ENCODE data around the gene CLDN20.

Gene CLDN20

DNA sequence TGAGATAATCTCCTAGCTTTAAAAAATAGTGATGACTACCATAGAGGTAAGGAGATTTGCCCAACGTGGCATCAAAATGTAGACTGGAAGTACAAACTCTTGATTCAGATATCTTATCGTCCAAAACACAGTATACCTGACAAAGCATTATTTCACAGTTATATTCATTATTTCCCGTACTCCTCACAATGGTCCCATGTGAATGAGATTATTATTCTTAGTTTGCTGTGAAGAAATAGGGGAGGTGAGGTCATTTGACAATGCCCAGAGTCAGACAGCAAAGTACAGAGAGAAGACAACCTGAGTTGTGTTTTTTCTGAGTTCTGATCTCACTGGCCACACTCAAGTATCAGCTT is 51.7 kb downstream of the CLDN20 start:
- Histone ChIP-seq H2BK12ac (ENCODE audit: low read length) (no peak overlapping the region), H3K27ac (replicated peaks; ENCODE audit: low read length) (no peak overlapping the region), H4K8ac (ENCODE audit: low read depth, low read length) (no peak overlapping the region), H2BK120ac (ENCODE audit: low read depth, low read length) (no peak overlapping the region), H3K9me3 (replicated peaks in 1 of 2; ENCODE audit: control insufficient read depth in 2 of 2, insufficient read depth in 1 of 2, low read depth in 1 of 2, low read length in 2 of 2) (peaks cover 0 to 3% of the 10 kb centered on the region in 2 donors), H2BK5ac (ENCODE audit: low read length) (no peak overlapping the region), H4K91ac (ENCODE audit: low read depth, low read length, poor library complexity) (no peak overlapping the region), H3K14ac (ENCODE audit: low read length) (no peak overlapping the region), H3K4me3 (ENCODE audit: low read length in 2 of 2) (peak overlapping the region in 1 of 2 donors; percentile 44), H2AK5ac (ENCODE audit: low read depth, low read length) (no peak overlapping the region), H3K23ac (ENCODE audit: low read depth, low read length, poor library complexity) (no peak overlapping the region), H3K18ac (ENCODE audit: low read length) (no peak overlapping the region), H3K36me3 (replicated peaks in 1 of 2; ENCODE audit: control insufficient read depth in 2 of 2, insufficient read depth in 2 of 2, low read length in 2 of 2) (peaks cover 1 to 22% of the 10 kb centered on the region in 2 donors), H3K4me2 (ENCODE audit: insufficient read depth, low read length, poor library complexity, severe bottlenecking) (no peak overlapping the region), H2AFZ (ENCODE audit: low read length) (peak overlapping the region; percentile 76), H3K9ac (ENCODE audit: low read depth, low read length, poor library complexity) (no peak overlapping the region), H2BK15ac (ENCODE audit: low read length) (no peak overlapping the region), H3K4me1 (ENCODE audit: control insufficient read depth in 2 of 2, insufficient read depth in 1 of 2, low read depth in 1 of 2, low read length in 2 of 2) (peaks cover 0 to 5% of the 10 kb centered on the region in 2 donors), H3K79me1 (ENCODE audit: low read depth, low read length) (no peaks in the 10 kb centered on the region), H3K27me3 (ENCODE audit: control insufficient read depth in 3 of 3, insufficient read depth in 3 of 3, low read depth in 1 of 3, low read length in 3 of 3) (peaks cover 0 to 3% (median 0%) of the 10 kb centered on the region in 3 experiments), H3K4ac (ENCODE audit: low read length) (no peak overlapping the region)
- no CpG with 5 or more reads among the region's 3 CpGs for WGBS, 2 donors (ENCODE audit: extremely low coverage in 2 of 2, insufficient read length in 2 of 2, insufficient replicate concordance in 1 of 2)
- no peak for DNase-seq (ENCODE audit: low spot score)

DNA sequence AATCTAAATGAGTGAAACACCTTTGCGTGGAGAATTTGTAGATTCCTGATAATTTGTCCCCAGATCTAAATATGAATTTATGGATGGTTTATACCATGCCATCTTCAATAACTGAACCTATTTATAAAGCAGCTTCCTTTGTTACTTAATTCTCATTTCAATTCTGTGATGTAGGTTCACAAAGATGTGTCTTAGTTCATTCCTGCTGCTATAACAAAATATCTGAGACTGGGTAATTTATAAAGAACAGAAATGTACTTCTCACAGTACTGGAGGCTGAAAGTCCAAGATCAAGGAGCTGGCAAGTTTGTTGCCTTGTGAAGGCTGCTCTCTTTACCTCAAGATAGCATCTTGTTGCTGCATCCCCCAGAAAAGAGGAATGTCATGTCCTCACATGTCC is 52.6 kb downstream of the CLDN20 start:
- peaks cover 0 to 13% of the 10 kb centered on the region in 2 donors for H3K36me3 ChIP-seq (replicated peaks in 1 of 2; ENCODE audit: control insufficient read depth in 2 of 2, insufficient read depth in 2 of 2, low read length in 2 of 2)
- H3K23ac ChIP-seq (ENCODE audit: low read depth, low read length, poor library complexity), result no peak overlapping the region
- no peak overlapping the region for H3K9ac ChIP-seq (ENCODE audit: low read depth, low read length, poor library complexity)
- no peak overlapping the region for H4K8ac ChIP-seq (ENCODE audit: low read depth, low read length)
- H3K9me3 ChIP-seq (replicated peaks in 1 of 2; ENCODE audit: control insufficient read depth in 2 of 2, insufficient read depth in 1 of 2, low read depth in 1 of 2, low read length in 2 of 2), result peaks cover 0 to 3% of the 10 kb centered on the region in 2 donors
- H3K4me1 ChIP-seq (ENCODE audit: control insufficient read depth in 2 of 2, insufficient read depth in 1 of 2, low read depth in 1 of 2, low read length in 2 of 2), result peaks cover 0 to 5% of the 10 kb centered on the region in 2 donors
- peak overlapping the region; percentile 65 for H2AFZ ChIP-seq (ENCODE audit: low read length)
- H4K91ac ChIP-seq (ENCODE audit: low read depth, low read length, poor library complexity), result no peak overlapping the region
- H3K27me3 ChIP-seq (ENCODE audit: control insufficient read depth in 3 of 3, insufficient read depth in 3 of 3, low read depth in 1 of 3, low read length in 3 of 3), result peaks cover 0 to 7% (median 0%) of the 10 kb centered on the region in 3 experiments
- H3K14ac ChIP-seq (ENCODE audit: low read length), result no peak overlapping the region
- H2BK12ac ChIP-seq (ENCODE audit: low read length), result no peak overlapping the region
- H2BK120ac ChIP-seq (ENCODE audit: low read depth, low read length), result no peak overlapping the region
- no CpG with 5 or more reads among the region's 1 CpG for WGBS, 2 donors (ENCODE audit: extremely low coverage in 2 of 2, insufficient read length in 2 of 2, insufficient replicate concordance in 1 of 2)
- no peaks in the 10 kb centered on the region for H3K79me1 ChIP-seq (ENCODE audit: low read depth, low read length)
- H2BK15ac ChIP-seq (ENCODE audit: low read length), result no peak overlapping the region
- H3K4me3 ChIP-seq (ENCODE audit: low read length in 2 of 2), result no peak overlapping the region
- H2AK5ac ChIP-seq (ENCODE audit: low read depth, low read length), result no peak overlapping the region
- H3K4me2 ChIP-seq (ENCODE audit: insufficient read depth, low read length, poor library complexity, severe bottlenecking), result no peak overlapping the region
- no peak overlapping the region for H3K27ac ChIP-seq (replicated peaks; ENCODE audit: low read length)
- no peak overlapping the region for H3K18ac ChIP-seq (ENCODE audit: low read length)
- H3K4ac ChIP-seq (ENCODE audit: low read length), result no peak overlapping the region
- no peak overlapping the region for H2BK5ac ChIP-seq (ENCODE audit: low read length)
- DNase-seq (ENCODE audit: low spot score), result no peak

DNA sequence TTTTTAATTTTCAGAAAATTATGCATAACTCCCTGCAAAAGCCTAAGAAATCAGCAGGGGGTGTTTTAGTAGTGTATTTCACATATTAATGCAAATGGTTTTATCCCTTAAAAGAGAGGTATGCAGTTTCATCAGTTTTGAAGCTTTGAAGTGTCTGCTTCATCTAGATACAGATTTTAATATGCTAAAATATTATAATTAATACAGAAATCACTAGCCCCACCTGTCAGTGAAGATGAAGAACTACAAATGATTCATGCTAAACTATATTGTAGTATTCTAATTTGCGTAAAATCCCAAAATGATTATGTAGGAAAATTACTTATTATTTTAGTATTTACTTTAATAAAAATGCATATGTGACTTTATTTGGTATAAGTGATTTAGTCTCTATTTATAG is 53.4 kb downstream of the CLDN20 start:
- Histone ChIP-seq H3K27ac (replicated peaks; ENCODE audit: low read length) (no peak overlapping the region), H2BK5ac (ENCODE audit: low read length) (no peak overlapping the region), H4K8ac (ENCODE audit: low read depth, low read length) (no peak overlapping the region), H3K9ac (ENCODE audit: low read depth, low read length, poor library complexity) (no peak overlapping the region), H3K23ac (ENCODE audit: low read depth, low read length, poor library complexity) (no peak overlapping the region), H2BK12ac (ENCODE audit: low read length) (no peak overlapping the region), H3K27me3 (ENCODE audit: control insufficient read depth in 3 of 3, insufficient read depth in 3 of 3, low read depth in 1 of 3, low read length in 3 of 3) (peaks cover 0 to 7% (median 0%) of the 10 kb centered on the region in 3 experiments), H2BK120ac (ENCODE audit: low read depth, low read length) (no peak overlapping the region), H3K36me3 (replicated peaks in 1 of 2; ENCODE audit: control insufficient read depth in 2 of 2, insufficient read depth in 2 of 2, low read length in 2 of 2) (peaks cover 0 to 5% of the 10 kb centered on the region in 2 donors), H4K91ac (ENCODE audit: low read depth, low read length, poor library complexity) (no peak overlapping the region), H3K4ac (ENCODE audit: low read length) (no peak overlapping the region), H3K79me1 (ENCODE audit: low read depth, low read length) (no peaks in the 10 kb centered on the region), H3K9me3 (replicated peaks in 1 of 2; ENCODE audit: control insufficient read depth in 2 of 2, insufficient read depth in 1 of 2, low read depth in 1 of 2, low read length in 2 of 2) (peaks cover 0 to 3% of the 10 kb centered on the region in 2 donors), H3K4me1 (ENCODE audit: control insufficient read depth in 2 of 2, insufficient read depth in 1 of 2, low read depth in 1 of 2, low read length in 2 of 2) (peaks cover 0 to 5% of the 10 kb centered on the region in 2 donors), H2AK5ac (ENCODE audit: low read depth, low read length) (no peak overlapping the region), H2BK15ac (ENCODE audit: low read length) (no peak overlapping the region), H3K4me2 (ENCODE audit: insufficient read depth, low read length, poor library complexity, severe bottlenecking) (no peak overlapping the region), H3K4me3 (ENCODE audit: low read length in 2 of 2) (no peak overlapping the region), H3K18ac (ENCODE audit: low read length) (no peak overlapping the region), H3K14ac (ENCODE audit: low read length) (no peak overlapping the region), H2AFZ (ENCODE audit: low read length) (no peak overlapping the region)
- DNase-seq (ENCODE audit: low spot score), result no peak
- WGBS, 2 donors (ENCODE audit: extremely low coverage in 2 of 2, insufficient read length in 2 of 2, insufficient replicate concordance in 1 of 2), result no CpG with 5 or more reads among the region's 1 CpG

DNA sequence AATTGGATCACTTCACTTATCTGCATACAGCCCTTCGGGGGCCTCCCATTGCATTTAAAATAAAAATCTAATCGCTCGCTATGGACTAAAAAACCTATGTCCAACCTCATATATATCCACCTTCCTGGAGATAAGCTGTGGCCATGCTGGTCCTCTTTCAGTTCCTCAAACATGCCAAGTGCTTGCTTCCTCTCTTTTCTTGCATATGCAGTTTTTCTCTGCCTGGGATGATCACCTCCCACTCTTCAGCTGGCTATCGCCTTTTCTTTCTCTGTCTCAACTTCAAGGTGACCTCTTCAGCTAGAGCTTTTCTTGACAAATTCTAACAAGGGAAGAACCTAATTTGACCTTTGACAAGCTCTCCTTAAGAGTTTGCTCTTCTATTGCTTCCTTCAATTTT is 56.1 kb downstream of the CLDN20 start:
- no peak overlapping the region for H2AK5ac ChIP-seq (ENCODE audit: low read depth, low read length)
- no peak overlapping the region for H3K18ac ChIP-seq (ENCODE audit: low read length)
- no peak overlapping the region for H4K8ac ChIP-seq (ENCODE audit: low read depth, low read length)
- H3K27me3 ChIP-seq (ENCODE audit: control insufficient read depth in 3 of 3, insufficient read depth in 3 of 3, low read depth in 1 of 3, low read length in 3 of 3), result peaks cover 0 to 7% (median 0%) of the 10 kb centered on the region in 3 experiments
- H3K27ac ChIP-seq (replicated peaks; ENCODE audit: low read length), result no peak overlapping the region
- H3K4me2 ChIP-seq (ENCODE audit: insufficient read depth, low read length, poor library complexity, severe bottlenecking), result no peak overlapping the region
- H3K9ac ChIP-seq (ENCODE audit: low read depth, low read length, poor library complexity), result no peak overlapping the region
- no peak overlapping the region for H2BK120ac ChIP-seq (ENCODE audit: low read depth, low read length)
- WGBS, 2 donors (ENCODE audit: extremely low coverage in 2 of 2, insufficient read length in 2 of 2, insufficient replicate concordance in 1 of 2), result no CpG with 5 or more reads among the region's 4 CpGs
- H3K4ac ChIP-seq (ENCODE audit: low read length), result no peak overlapping the region
- H3K9me3 ChIP-seq (replicated peaks in 1 of 2; ENCODE audit: control insufficient read depth in 2 of 2, insufficient read depth in 1 of 2, low read depth in 1 of 2, low read length in 2 of 2), result peaks cover 0 to 3% of the 10 kb centered on the region in 2 donors
- H2BK5ac ChIP-seq (ENCODE audit: low read length), result no peak overlapping the region
- H3K36me3 ChIP-seq (replicated peaks in 1 of 2; ENCODE audit: control insufficient read depth in 2 of 2, insufficient read depth in 2 of 2, low read length in 2 of 2), result no peaks in the 10 kb centered on the region
- no peaks in the 10 kb centered on the region for H3K79me1 ChIP-seq (ENCODE audit: low read depth, low read length)
- no peak overlapping the region for H2BK15ac ChIP-seq (ENCODE audit: low read length)
- no peak overlapping the region for H4K91ac ChIP-seq (ENCODE audit: low read depth, low read length, poor library complexity)
- H3K4me3 ChIP-seq (ENCODE audit: low read length in 2 of 2), result no peak overlapping the region
- DNase-seq (ENCODE audit: low spot score), result no peak
- H3K23ac ChIP-seq (ENCODE audit: low read depth, low read length, poor library complexity), result no peak overlapping the region
- no peak overlapping the region for H2AFZ ChIP-seq (ENCODE audit: low read length)
- peaks cover 0 to 3% of the 10 kb centered on the region in 2 donors for H3K4me1 ChIP-seq (ENCODE audit: control insufficient read depth in 2 of 2, insufficient read depth in 1 of 2, low read depth in 1 of 2, low read length in 2 of 2)
- H3K14ac ChIP-seq (ENCODE audit: low read length), result no peak overlapping the region
- H2BK12ac ChIP-seq (ENCODE audit: low read length), result no peak overlapping the region

Data from neuronal stem cell (in vitro differentiated cells).